ENCODE data around the gene MYBL2. TPM values are rescaled to one million over a fixed set of nuclear protein-coding genes. Genes with fewer than 3 reads are reported as not detected.

MYBL2 gene
- total and polyA plus RNA-seq, 10 donors, result 8.2 to 60.0 (median 28.4) TPM

DNA sequence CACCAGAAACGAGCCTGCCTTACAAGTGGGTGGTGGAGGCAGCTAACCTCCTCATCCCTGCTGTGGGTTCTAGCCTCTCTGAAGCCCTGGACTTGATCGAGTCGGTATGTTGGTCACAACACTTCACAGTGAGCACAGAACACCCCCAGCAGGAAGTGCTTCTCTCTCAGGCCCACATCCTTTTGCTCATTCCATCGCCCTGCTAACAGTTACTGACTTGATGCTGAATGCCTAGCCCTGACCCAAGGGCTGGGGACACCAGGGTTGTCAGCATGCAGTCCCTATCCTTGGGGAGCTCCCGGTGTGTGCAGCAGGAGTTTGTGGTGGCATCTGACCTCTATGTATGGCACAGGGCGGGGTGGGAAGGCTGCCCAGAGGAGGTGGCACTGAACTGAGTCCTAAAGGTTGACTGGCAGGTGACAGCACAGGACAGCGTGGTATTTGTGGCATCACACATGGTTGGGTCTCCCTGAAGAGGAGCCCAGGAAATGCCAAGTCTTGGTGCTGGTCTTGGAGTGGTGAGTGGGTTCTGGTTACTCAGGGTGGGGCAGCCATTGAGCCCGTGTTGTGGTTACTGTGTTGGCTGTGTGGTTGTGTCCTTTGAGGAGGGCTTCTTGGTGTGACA, 33.1 kb downstream of the MYBL2 start:
- Histone ChIP-seq H3K27me3 (replicated peaks in 1 of 7) (no peaks in the 10 kb centered on the region), H3K36me3 (peaks cover 0 to 69% (median 15%) of the 10 kb centered on the region in 6 donors), H3K27ac (no peak overlapping the region), H3K4me1 (no peaks in the 10 kb centered on the region), H3K4me3 (no peak overlapping the region), H3K9me3 (no peaks in the 10 kb centered on the region)
- 70 to 90% (median 86%) methylated on average over 6 to 8 of the region's 8 CpGs for WGBS, 5 donors
- TF ChIP-seq CTCF (IDR thresholded peaks at IDR 0.05 in 8 of 11, conservative IDR thresholded peaks at IDR 0.05 in 3 of 11), result no peak
- no peak for TF ChIP-seq POLR2AphosphoS5 (IDR thresholded peaks at IDR 0.05)
- TF ChIP-seq POLR2A (IDR thresholded peaks at IDR 0.05), result no peak
- intact Hi-C loops (cut with DNase I; ENCODE audit: low total_unique reads), result no loop called here
- DNase-seq, result no peak

DNA sequence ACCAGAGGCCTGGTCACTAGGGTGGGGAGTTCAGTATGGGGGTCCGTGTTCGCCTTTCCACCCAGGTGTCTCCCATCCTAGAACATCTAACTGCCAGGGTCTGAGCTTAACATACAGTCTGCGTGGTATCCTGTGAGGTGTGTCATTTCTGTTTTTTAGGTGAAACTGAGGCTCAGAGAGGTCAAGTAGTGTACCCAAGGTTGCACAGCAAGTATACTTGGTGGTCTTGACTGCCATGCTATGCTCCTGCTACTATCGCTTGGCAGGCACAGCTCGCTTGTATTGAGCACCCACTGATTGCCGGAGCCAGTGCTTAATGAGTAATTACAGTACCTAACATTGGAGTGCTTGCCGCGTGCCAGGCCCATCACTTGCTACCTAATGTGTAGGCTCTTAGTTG, 33.7 kb downstream of the MYBL2 start:
- no peaks in the 10 kb centered on the region for H3K4me1 ChIP-seq

GRCh38 chr20:43702502-43702901, 35.6 kb downstream of the MYBL2 start:
- 95 to 98% (median 97%) methylated on average over 14 of the region's 14 CpGs for WGBS, 5 donors
- DNase-seq, result no peak
- intact Hi-C loops (cut with DNase I; ENCODE audit: low total_unique reads), result no loop called here

More for the DNA sequence above, 33.7 kb downstream of the MYBL2 start:
- Histone ChIP-seq H3K27ac (no peak overlapping the region), H3K4me3 (no peak overlapping the region), H3K9me3 (no peaks in the 10 kb centered on the region), H3K27me3 (replicated peaks in 1 of 7) (no peaks in the 10 kb centered on the region), H3K36me3 (peaks cover 0 to 75% (median 15%) of the 10 kb centered on the region in 6 donors)
- intact Hi-C loops (cut with DNase I; ENCODE audit: low total_unique reads), result no loop called here
- DNase-seq, result no peak
- 93 to 100% (median 98%) methylated on average over 8 of the region's 8 CpGs for WGBS, 5 donors
- TF ChIP-seq POLR2A (IDR thresholded peaks at IDR 0.05) (no peak), CTCF (IDR thresholded peaks at IDR 0.05 in 8 of 11, conservative IDR thresholded peaks at IDR 0.05 in 3 of 11) (no peak), POLR2AphosphoS5 (IDR thresholded peaks at IDR 0.05) (no peak)

More at GRCh38 chr20:43702502-43702901, 35.6 kb downstream of the MYBL2 start:
- Histone ChIP-seq H3K36me3 (peaks cover 0 to 76% (median 15%) of the 10 kb centered on the region in 6 donors), H3K27ac (no peak overlapping the region), H3K4me1 (no peaks in the 10 kb centered on the region), H3K4me3 (no peak overlapping the region), H3K27me3 (replicated peaks in 1 of 7) (no peaks in the 10 kb centered on the region), H3K9me3 (no peaks in the 10 kb centered on the region)
- TF ChIP-seq CTCF (IDR thresholded peaks at IDR 0.05 in 8 of 11, conservative IDR thresholded peaks at IDR 0.05 in 3 of 11) (no peak), POLR2AphosphoS5 (IDR thresholded peaks at IDR 0.05) (no peak), POLR2A (IDR thresholded peaks at IDR 0.05) (no peak)

Measured in spleen (tissue), 11 donors.